GM23338 (cell line): ENCODE data around the gene FZD7.

Experiments used
- CREB1 ChIP-seq: fragments of 250-450 bp; sonication (Bioruptor Pico); IDR thresholded peaks from 2 replicates; pipeline ENCODE4 v1.5.0; 2020; ENCODE audit warnings: low read depth, mild to moderate bottlenecking, moderate library complexity
- EZH2 ChIP-seq: fragments of 200-600 bp; sonication (generic); IDR thresholded peaks from one replicate; pipeline ENCODE4 v1.8.0; 2017; ENCODE audit warnings: antibody characterized with exemption, mild to moderate bottlenecking, low read depth; ENCODE audit not compliant: unreplicated experiment
- EZH2phosphoT487 ChIP-seq: fragments of 200-600 bp; sonication (generic); IDR thresholded peaks from one replicate; pipeline ENCODE4 v1.8.1; 2018; ENCODE audit warnings: antibody characterized with exemption; ENCODE audit not compliant: unreplicated experiment
- POLR2AphosphoS5 ChIP-seq: IDR thresholded peaks from 2 replicates; pipeline ENCODE4 v1.6.1; 2016; ENCODE audit warnings: antibody characterized with exemption, low read depth
- REST ChIP-seq: IDR thresholded peaks from one replicate; pipeline ENCODE4 v1.6.1; 2018; ENCODE audit warnings: antibody characterized with exemption; ENCODE audit not compliant: unreplicated experiment
- TF ChIP-seq, protein P1 (sequence below), 2 experiments: fragments of 200-600 bp in 1 of 2; sonication (generic) in 1 of 2; conservative IDR thresholded peaks; 2 replicates each; pipeline versions ENCODE4 v1.5.1 to v1.6.1; 2016 to 2017; ENCODE audit warnings: antibody characterized with exemption in 2 of 2, low read depth in 2 of 2, mild to moderate bottlenecking in 2 of 2, moderate library complexity in 1 of 2
- TF ChIP-seq, protein P2 (sequence below): IDR thresholded peaks from 2 replicates; pipeline ENCODE4 v1.6.1; 2016; ENCODE audit warnings: antibody characterized with exemption

GRCh38 chr2:202015471-202015870 is 18.2 kb upstream of the FZD7 start:
- TF ChIP-seq, protein P1, sequence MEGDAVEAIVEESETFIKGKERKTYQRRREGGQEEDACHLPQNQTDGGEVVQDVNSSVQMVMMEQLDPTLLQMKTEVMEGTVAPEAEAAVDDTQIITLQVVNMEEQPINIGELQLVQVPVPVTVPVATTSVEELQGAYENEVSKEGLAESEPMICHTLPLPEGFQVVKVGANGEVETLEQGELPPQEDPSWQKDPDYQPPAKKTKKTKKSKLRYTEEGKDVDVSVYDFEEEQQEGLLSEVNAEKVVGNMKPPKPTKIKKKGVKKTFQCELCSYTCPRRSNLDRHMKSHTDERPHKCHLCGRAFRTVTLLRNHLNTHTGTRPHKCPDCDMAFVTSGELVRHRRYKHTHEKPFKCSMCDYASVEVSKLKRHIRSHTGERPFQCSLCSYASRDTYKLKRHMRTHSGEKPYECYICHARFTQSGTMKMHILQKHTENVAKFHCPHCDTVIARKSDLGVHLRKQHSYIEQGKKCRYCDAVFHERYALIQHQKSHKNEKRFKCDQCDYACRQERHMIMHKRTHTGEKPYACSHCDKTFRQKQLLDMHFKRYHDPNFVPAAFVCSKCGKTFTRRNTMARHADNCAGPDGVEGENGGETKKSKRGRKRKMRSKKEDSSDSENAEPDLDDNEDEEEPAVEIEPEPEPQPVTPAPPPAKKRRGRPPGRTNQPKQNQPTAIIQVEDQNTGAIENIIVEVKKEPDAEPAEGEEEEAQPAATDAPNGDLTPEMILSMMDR (conservative IDR thresholded peaks at IDR 0.05; ENCODE audit: low read depth in 2 of 2): no peak
- TF ChIP-seq REST (no peak), EZH2 (no peak), CREB1 (CRISPR knock-in tag) (no peak), POLR2AphosphoS5 (no peak), EZH2phosphoT487 (no peak)
- TF ChIP-seq, protein P2, sequence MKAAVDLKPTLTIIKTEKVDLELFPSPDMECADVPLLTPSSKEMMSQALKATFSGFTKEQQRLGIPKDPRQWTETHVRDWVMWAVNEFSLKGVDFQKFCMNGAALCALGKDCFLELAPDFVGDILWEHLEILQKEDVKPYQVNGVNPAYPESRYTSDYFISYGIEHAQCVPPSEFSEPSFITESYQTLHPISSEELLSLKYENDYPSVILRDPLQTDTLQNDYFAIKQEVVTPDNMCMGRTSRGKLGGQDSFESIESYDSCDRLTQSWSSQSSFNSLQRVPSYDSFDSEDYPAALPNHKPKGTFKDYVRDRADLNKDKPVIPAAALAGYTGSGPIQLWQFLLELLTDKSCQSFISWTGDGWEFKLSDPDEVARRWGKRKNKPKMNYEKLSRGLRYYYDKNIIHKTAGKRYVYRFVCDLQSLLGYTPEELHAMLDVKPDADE: no peak
